ENCODE results near the gene CPXM2. TPM values are rescaled to one million over a fixed set of nuclear protein-coding genes. Genes with fewer than 3 reads are reported as not detected.
"Not testable (repeated sequence)": the region's sequence is repeated elsewhere in the genome, so short reads cannot be mapped to it uniquely, and the experiment has no call there.

The CPXM2 gene
- total RNA-seq, 2 experiments from 2014 or later, result not detected

GRCh38 chr10:123748711-123749110, 142.9 kb downstream of the CPXM2 start:
- H3K9me3 Mint-ChIP-seq, result peaks cover 2% of the 10 kb centered on the region

GRCh38 chr10:123747426-123747825, 144.2 kb downstream of the CPXM2 start:
- Mint-ChIP-seq H3K36me3 (ENCODE audit: low read depth) (no peaks in the 10 kb centered on the region), H3K27me3 (no peaks in the 10 kb centered on the region), H3K9me3 (peaks cover 2% of the 10 kb centered on the region), H3K4me3 (no peak overlapping the region), H3K27ac (no peak overlapping the region), H3K4me1 (no peaks in the 10 kb centered on the region)
- ChIA-PET POLR2A (no interaction called here), CTCF (no interaction called here)
- DNase-seq, result no peak

More at GRCh38 chr10:123748711-123749110, 142.9 kb downstream of the CPXM2 start:
- ChIA-PET CTCF (no interaction called here), POLR2A (no interaction called here)
- no peak for DNase-seq
- Mint-ChIP-seq H3K4me1 (no peaks in the 10 kb centered on the region), H3K36me3 (ENCODE audit: low read depth) (no peaks in the 10 kb centered on the region), H3K4me3 (no peak overlapping the region), H3K27ac (no peak overlapping the region), H3K27me3 (no peaks in the 10 kb centered on the region)

GRCh38 chr10:123746942-123747341, 144.7 kb downstream of the CPXM2 start:
- no peaks in the 10 kb centered on the region for H3K27me3 Mint-ChIP-seq
- peaks cover 2% of the 10 kb centered on the region for H3K9me3 Mint-ChIP-seq
- ChIA-PET POLR2A (no interaction called here), CTCF (no interaction called here)
- DNase-seq, result no peak
- H3K27ac Mint-ChIP-seq, result no peak overlapping the region
- no peaks in the 10 kb centered on the region for H3K36me3 Mint-ChIP-seq (ENCODE audit: low read depth)
- no peaks in the 10 kb centered on the region for H3K4me1 Mint-ChIP-seq
- H3K4me3 Mint-ChIP-seq, result no peak overlapping the region

GRCh38 chr10:123746520-123746919, 145.1 kb downstream of the CPXM2 start:
- H3K4me3 Mint-ChIP-seq, result no peak overlapping the region
- H3K36me3 Mint-ChIP-seq (ENCODE audit: low read depth), result no peaks in the 10 kb centered on the region
- H3K27me3 Mint-ChIP-seq, result no peaks in the 10 kb centered on the region
- no peak overlapping the region for H3K27ac Mint-ChIP-seq
- no peak for DNase-seq
- ChIA-PET POLR2A (no interaction called here), CTCF (interaction anchor here (0.6 kb wide), 1 partner anchor 187 kb away, joined by 3 read pairs; no protein-coding TSS in a partner anchor)
- H3K9me3 Mint-ChIP-seq, result peaks cover 2% of the 10 kb centered on the region
- H3K4me1 Mint-ChIP-seq, result no peaks in the 10 kb centered on the region

GRCh38 chr10:123746061-123746460, 145.5 kb downstream of the CPXM2 start:
- H3K27ac Mint-ChIP-seq, result no peak overlapping the region
- no peaks in the 10 kb centered on the region for H3K9me3 Mint-ChIP-seq
- H3K36me3 Mint-ChIP-seq (ENCODE audit: low read depth), result no peaks in the 10 kb centered on the region
- DNase-seq, result no peak
- ChIA-PET CTCF (interaction anchor here (0.6 kb wide), 1 partner anchor 187 kb away, joined by 3 read pairs; no protein-coding TSS in a partner anchor), POLR2A (no interaction called here)
- H3K4me3 Mint-ChIP-seq, result no peak overlapping the region
- no peaks in the 10 kb centered on the region for H3K27me3 Mint-ChIP-seq
- H3K4me1 Mint-ChIP-seq, result no peaks in the 10 kb centered on the region

- Mint-ChIP-seq H3K4me3 (no peak overlapping the region), H3K9me3 (no peaks in the 10 kb centered on the region), H3K27me3 (no peaks in the 10 kb centered on the region), H3K36me3 (ENCODE audit: low read depth) (no peaks in the 10 kb centered on the region), H3K4me1 (no peaks in the 10 kb centered on the region), H3K27ac (no peak overlapping the region)
- CTCF ChIA-PET, result no interaction called here
- no peak for DNase-seq
- POLR2A ChIA-PET, result no interaction called here
Observed at GRCh38 chr10:123744224-123744536, 147.4 kb downstream of the CPXM2 start.

- no peak for DNase-seq
- Mint-ChIP-seq H3K36me3 (ENCODE audit: low read depth) (no peaks in the 10 kb centered on the region), H3K4me3 (no peak overlapping the region), H3K9me3 (no peaks in the 10 kb centered on the region), H3K27ac (no peak overlapping the region), H3K4me1 (no peaks in the 10 kb centered on the region), H3K27me3 (no peaks in the 10 kb centered on the region)
- CTCF ChIA-PET, result no interaction called here
- POLR2A ChIA-PET, result no interaction called here
Observed at GRCh38 chr10:123743441-123744223, 148.0 kb downstream of the CPXM2 start.

GRCh38 chr10:123742751-123743440, 148.7 kb downstream of the CPXM2 start:
- H3K36me3 Mint-ChIP-seq (ENCODE audit: low read depth), result no peaks in the 10 kb centered on the region
- DNase-seq, result no peak
- ChIA-PET CTCF (no interaction called here), POLR2A (no interaction called here)
- H3K27ac Mint-ChIP-seq, result no peak overlapping the region
- no peaks in the 10 kb centered on the region for H3K27me3 Mint-ChIP-seq
- H3K4me1 Mint-ChIP-seq, result no peaks in the 10 kb centered on the region
- no peak overlapping the region for H3K4me3 Mint-ChIP-seq
- no peaks in the 10 kb centered on the region for H3K9me3 Mint-ChIP-seq

- no peaks in the 10 kb centered on the region for H3K9me3 Mint-ChIP-seq
- no peaks in the 10 kb centered on the region for H3K36me3 Mint-ChIP-seq (ENCODE audit: low read depth)
- no peaks in the 10 kb centered on the region for H3K4me1 Mint-ChIP-seq
- ChIA-PET POLR2A (no interaction called here), CTCF (no interaction called here)
- DNase-seq, result no peak
- H3K27me3 Mint-ChIP-seq, result no peaks in the 10 kb centered on the region
- no peak overlapping the region for H3K27ac Mint-ChIP-seq
- H3K4me3 Mint-ChIP-seq, result no peak overlapping the region
Observed at GRCh38 chr10:123741711-123742110, 149.9 kb downstream of the CPXM2 start.

- POLR2A ChIA-PET, result no interaction called here
- H3K36me3 Mint-ChIP-seq (ENCODE audit: low read depth), result no peaks in the 10 kb centered on the region
- H3K4me1 Mint-ChIP-seq, result no peaks in the 10 kb centered on the region
- no peak overlapping the region for H3K4me3 Mint-ChIP-seq
- H3K27me3 Mint-ChIP-seq, result no peaks in the 10 kb centered on the region
- no peaks in the 10 kb centered on the region for H3K9me3 Mint-ChIP-seq
- H3K27ac Mint-ChIP-seq, result no peak overlapping the region
- no peak for DNase-seq
- CTCF ChIA-PET, result no interaction called here
Observed at GRCh38 chr10:123741146-123741545, 150.5 kb downstream of the CPXM2 start.

- H3K9me3 Mint-ChIP-seq; POLR2A ChIA-PET; H3K27ac Mint-ChIP-seq; H3K4me3 Mint-ChIP-seq; DNase-seq; H3K36me3 Mint-ChIP-seq (ENCODE audit: low read depth); H3K27me3 Mint-ChIP-seq; H3K4me1 Mint-ChIP-seq; CTCF ChIA-PET: not testable (repeated sequence)
Observed at GRCh38 chr10:123736917-123737316, 154.7 kb downstream of the CPXM2 start.

GRCh38 chr10:123729523-123729922, 162.1 kb downstream of the CPXM2 start:
- H3K9me3 Mint-ChIP-seq, result no peaks in the 10 kb centered on the region
- H3K27me3 Mint-ChIP-seq, result no peaks in the 10 kb centered on the region
- H3K4me3 Mint-ChIP-seq, result no peak overlapping the region
- H3K36me3 Mint-ChIP-seq (ENCODE audit: low read depth), result no peaks in the 10 kb centered on the region
- CTCF ChIA-PET, result no interaction called here
- H3K27ac Mint-ChIP-seq, result no peak overlapping the region
- POLR2A ChIA-PET, result no interaction called here
- H3K4me1 Mint-ChIP-seq, result no peaks in the 10 kb centered on the region
- no peak for DNase-seq

- no peaks in the 10 kb centered on the region for H3K27me3 Mint-ChIP-seq
- no peaks in the 10 kb centered on the region for H3K9me3 Mint-ChIP-seq
- H3K27ac Mint-ChIP-seq, result no peak overlapping the region
- H3K4me3 Mint-ChIP-seq, result no peak overlapping the region
- CTCF ChIA-PET, result no interaction called here
- no peaks in the 10 kb centered on the region for H3K36me3 Mint-ChIP-seq (ENCODE audit: low read depth)
- no peak for DNase-seq
- POLR2A ChIA-PET, result no interaction called here
- H3K4me1 Mint-ChIP-seq, result no peaks in the 10 kb centered on the region
Observed at GRCh38 chr10:123726836-123727235, 164.8 kb downstream of the CPXM2 start.

- no peak overlapping the region for H3K4me3 Mint-ChIP-seq
- ChIA-PET POLR2A (no interaction called here), CTCF (no interaction called here)
- no peak overlapping the region for H3K27ac Mint-ChIP-seq
- no peaks in the 10 kb centered on the region for H3K4me1 Mint-ChIP-seq
- H3K27me3 Mint-ChIP-seq, result no peaks in the 10 kb centered on the region
- H3K9me3 Mint-ChIP-seq, result no peaks in the 10 kb centered on the region
- no peak for DNase-seq
- no peaks in the 10 kb centered on the region for H3K36me3 Mint-ChIP-seq (ENCODE audit: low read depth)
Observed at GRCh38 chr10:123726381-123726780, 165.2 kb downstream of the CPXM2 start.

Data from activated CD4-positive, alpha-beta T cell treated with anti-CD3 and anti-CD28 coated beads, Interleukin-2, amount 10 ng/mL, durations not matched to agents 7 days and 5 days (primary cell).